Left ventricle myocardium inferior (tissue), 1 donor: ENCODE measurements around the gene GRPEL2. TPM values are rescaled to one million over a fixed set of nuclear protein-coding genes. Genes with fewer than 3 reads are reported as not detected.

Experiments
- DNase-seq: peaks from one replicate; pipeline ENCODE4 v3.0.0-alpha.2; 2020
- H3K27ac ChIP-seq: fragments of 200-600 bp; replicated peaks from 2 replicates; pipeline ENCODE4 v1.8.0; 2021
- H3K27me3 ChIP-seq: fragments of 200-600 bp; 2 replicates; pipeline ENCODE4 v1.8.0; 2021; ENCODE audit warnings: low read depth
- H3K36me3 ChIP-seq: fragments of 200-600 bp; 2 replicates; pipeline ENCODE4 v1.8.0; 2021
- H3K4me1 ChIP-seq: fragments of 200-600 bp; 2 replicates; pipeline ENCODE4 v1.8.0; 2021
- H3K4me3 ChIP-seq: fragments of 200-600 bp; 2 replicates; pipeline ENCODE4 v1.8.0; 2021; ENCODE audit warnings: mild to moderate bottlenecking, moderate library complexity
- H3K9me3 ChIP-seq: fragments of 200-600 bp; replicated peaks from 2 replicates; pipeline ENCODE4 v1.8.0; 2021
- intact Hi-C: fragments of 100-400 bp; cut with micrococcal nuclease; formaldehyde crosslinking; loops from one replicate; pipeline ENCODE4 v1.11.0; 2022
- total RNA-seq: library from RNA; stranded (reverse); fragmentation: NEBNext Ultra II Directional; extraction: Animal tissue kit (Norgen Biotek cat#: 25700); gene quantifications from one replicate; pipeline ENCODE4 v1.2.1, GENCODE V29; 2021
- TF ChIP-seq, protein P1 (sequence below): fragments of 200-600 bp; IDR thresholded peaks from 2 replicates; pipeline ENCODE4 v1.8.0; 2021; ENCODE audit warnings: antibody characterized with exemption, mild to moderate bottlenecking, borderline replicate concordance
- donor health status: DM: no; HTN: yes; CAD: no; lungs with severe emphysema.

GRPEL2 gene
- total RNA-seq, 1 donor from 2014 or later = 7.6 TPM

DNA sequence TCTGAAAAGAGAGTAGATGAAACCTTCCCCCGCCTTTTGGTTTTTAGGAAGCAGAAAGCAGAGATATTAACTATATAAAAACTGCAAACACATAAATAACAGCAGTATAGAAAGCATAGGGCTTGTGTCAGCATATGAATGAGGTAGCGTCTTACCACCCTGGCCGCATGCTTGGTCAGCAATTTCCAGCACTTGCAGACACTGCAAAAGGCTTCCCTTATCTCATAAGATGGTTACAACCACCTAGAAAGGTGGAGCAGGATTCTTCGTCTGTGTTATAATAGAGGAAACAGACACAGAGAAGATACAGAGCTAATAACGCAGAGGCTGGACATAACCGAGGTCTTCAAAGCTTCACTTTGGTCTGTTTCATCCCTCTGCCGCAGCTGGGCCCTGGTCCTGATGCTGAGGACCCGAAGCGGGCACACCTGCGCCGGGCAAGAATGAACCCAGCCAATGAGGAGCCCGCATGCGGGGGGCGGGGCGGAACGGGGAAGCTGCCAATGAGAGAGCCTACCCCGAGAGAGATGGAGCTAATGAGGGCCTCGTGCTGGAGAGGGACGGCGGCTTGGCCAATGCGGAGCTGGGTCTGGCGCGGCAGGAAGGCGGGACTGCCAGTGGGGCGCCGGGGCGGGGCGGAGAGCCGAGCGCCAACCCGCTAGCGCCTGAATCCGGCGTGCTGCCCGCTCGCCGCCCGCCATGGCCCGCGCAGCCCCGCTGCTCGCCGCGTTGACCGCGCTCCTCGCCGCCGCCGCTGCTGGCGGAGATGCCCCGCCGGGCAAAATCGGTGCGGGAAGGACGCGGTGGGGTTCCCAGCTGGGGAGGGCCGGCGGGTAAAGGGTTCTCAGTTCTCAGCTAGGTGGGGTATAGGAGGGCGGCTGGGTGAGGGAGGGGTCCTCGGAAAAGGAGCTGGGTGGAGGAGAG lies 12.3 kb downstream of the GRPEL2 start, which contains the start of gene PCYOX1L:
Gene PCYOX1L, plus strand, starts transcription at position 677 of the 924 bp plus-strand sequence. Its CDS starts 23 bp downstream, at position 700.
- Histone ChIP-seq H3K9me3 (no peaks in the 10 kb centered on the region), H3K4me1 (peaks cover 19% of the 10 kb centered on the region), H3K27me3 (no peaks in the 10 kb centered on the region), H3K4me3 (peak within 1 kb of the TSS; percentile 90), H3K36me3 (peaks cover 23% of the 10 kb centered on the region), H3K27ac (peak within 1 kb of the TSS; percentile 78)
- DNase-seq = peak; percentile 99
- TF ChIP-seq, protein P1, sequence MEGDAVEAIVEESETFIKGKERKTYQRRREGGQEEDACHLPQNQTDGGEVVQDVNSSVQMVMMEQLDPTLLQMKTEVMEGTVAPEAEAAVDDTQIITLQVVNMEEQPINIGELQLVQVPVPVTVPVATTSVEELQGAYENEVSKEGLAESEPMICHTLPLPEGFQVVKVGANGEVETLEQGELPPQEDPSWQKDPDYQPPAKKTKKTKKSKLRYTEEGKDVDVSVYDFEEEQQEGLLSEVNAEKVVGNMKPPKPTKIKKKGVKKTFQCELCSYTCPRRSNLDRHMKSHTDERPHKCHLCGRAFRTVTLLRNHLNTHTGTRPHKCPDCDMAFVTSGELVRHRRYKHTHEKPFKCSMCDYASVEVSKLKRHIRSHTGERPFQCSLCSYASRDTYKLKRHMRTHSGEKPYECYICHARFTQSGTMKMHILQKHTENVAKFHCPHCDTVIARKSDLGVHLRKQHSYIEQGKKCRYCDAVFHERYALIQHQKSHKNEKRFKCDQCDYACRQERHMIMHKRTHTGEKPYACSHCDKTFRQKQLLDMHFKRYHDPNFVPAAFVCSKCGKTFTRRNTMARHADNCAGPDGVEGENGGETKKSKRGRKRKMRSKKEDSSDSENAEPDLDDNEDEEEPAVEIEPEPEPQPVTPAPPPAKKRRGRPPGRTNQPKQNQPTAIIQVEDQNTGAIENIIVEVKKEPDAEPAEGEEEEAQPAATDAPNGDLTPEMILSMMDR = no peak
- intact Hi-C loops = no loop called here

DNA sequence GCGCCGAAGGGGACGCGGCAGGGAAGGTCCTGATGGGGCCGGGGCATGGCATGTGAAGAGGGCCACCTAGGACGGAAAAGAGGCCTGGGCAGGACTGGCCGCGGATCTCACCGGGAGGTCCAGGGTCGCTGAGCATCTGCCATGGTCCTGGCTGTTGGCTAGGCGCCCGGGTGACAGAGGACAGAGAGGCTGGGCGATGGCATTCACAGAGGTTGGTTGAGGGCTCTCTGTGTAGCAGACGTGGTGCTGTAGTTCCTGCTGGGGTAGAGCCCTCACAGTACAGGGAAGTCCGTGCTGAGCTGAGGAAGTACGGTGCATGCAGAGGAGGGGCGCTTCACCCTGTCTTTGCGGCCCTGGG lies 13.0 kb downstream of the GRPEL2 start:
- Histone ChIP-seq H3K4me3 (peak overlapping the region; percentile 90), H3K9me3 (no peaks in the 10 kb centered on the region), H3K36me3 (peaks cover 19% of the 10 kb centered on the region), H3K27me3 (no peaks in the 10 kb centered on the region), H3K4me1 (peaks cover 17% of the 10 kb centered on the region), H3K27ac (peak overlapping the region; percentile 78)
- TF ChIP-seq, protein P1 = no peak
- intact Hi-C loops = no loop called here
- DNase-seq = peak; percentile 42

DNA sequence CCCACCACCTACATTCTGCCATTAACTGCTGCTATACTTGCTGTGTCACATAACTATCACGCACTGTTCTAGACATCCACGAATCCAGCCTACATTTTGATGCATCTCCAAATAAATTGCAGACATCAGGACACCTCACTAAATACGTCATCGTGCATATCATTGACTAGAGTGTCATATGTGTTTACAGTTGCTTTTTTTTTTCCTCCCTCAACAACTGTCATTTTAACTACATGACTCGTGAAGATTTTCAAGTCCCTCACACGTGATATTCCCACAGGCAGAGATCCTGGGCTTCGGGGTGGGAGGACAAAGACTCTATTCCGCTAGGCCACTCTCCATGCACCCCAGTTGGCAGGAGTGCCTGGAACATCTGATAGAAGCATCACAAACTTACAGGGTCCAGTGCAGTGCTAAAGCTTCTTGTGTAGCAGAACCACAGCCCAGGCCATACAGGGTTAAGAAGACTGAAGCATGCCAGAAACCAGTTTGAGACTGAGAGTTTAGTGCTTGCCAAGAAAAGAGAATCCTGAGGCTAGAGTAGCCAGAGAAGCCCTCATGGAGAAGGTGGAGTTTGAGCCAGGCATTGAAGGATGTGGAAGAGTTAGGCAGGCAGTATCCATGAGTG lies 13.7 kb downstream of the GRPEL2 start:
- no peak overlapping the region for H3K27ac ChIP-seq
- H3K27me3 ChIP-seq = no peaks in the 10 kb centered on the region
- H3K4me1 ChIP-seq = peaks cover 17% of the 10 kb centered on the region
- TF ChIP-seq, protein P1 = no peak
- no peaks in the 10 kb centered on the region for H3K9me3 ChIP-seq
- DNase-seq = no peak
- intact Hi-C loops = no loop called here
- peaks cover 12% of the 10 kb centered on the region for H3K36me3 ChIP-seq
- no peak overlapping the region for H3K4me3 ChIP-seq

DNA sequence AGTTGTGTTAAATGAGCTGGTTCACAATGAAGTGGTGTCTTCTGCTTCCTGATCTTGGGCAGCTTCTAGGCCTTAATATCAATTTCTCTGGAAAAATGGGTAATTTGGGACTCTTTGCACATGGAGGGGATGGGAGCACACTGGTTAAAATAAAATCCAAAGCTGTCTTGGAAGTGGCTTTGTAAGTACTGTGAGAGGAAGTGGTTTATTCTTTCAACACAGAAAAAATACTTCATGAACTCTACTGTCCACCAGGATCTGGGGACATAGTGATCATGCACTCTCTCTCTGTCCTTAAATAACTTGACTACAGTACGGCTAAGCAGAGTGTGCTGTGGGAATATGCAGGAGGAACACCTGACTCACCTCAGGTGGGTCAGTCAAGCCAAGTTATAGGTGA lies 15.0 kb downstream of the GRPEL2 start:
- intact Hi-C loops = no loop called here
- H3K27me3 ChIP-seq = no peaks in the 10 kb centered on the region
- DNase-seq = no peak
- peaks cover 17% of the 10 kb centered on the region for H3K4me1 ChIP-seq
- H3K4me3 ChIP-seq = no peak overlapping the region
- no peak overlapping the region for H3K27ac ChIP-seq
- TF ChIP-seq, protein P1 = no peak
- no peaks in the 10 kb centered on the region for H3K9me3 ChIP-seq
- H3K36me3 ChIP-seq = no peaks in the 10 kb centered on the region

DNA sequence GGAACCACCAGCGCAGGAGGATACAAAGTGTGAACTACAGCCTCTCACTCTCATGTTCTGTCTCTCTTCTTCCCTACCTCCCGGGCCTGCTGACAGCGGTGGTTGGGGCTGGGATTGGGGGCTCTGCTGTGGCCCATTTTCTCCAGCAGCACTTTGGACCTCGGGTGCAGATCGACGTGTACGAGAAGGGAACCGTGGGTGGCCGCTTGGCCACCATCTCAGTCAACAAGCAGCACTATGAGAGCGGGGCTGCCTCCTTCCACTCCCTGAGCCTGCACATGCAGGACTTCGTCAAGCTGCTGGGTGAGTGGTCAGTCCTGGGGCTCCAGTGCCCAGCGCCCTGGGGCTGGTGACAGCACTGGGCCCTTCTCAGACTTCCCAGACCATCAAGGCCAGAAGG lies 17.2 kb downstream of the GRPEL2 start:
- no peak overlapping the region for H3K4me3 ChIP-seq
- no peaks in the 10 kb centered on the region for H3K36me3 ChIP-seq
- H3K27ac ChIP-seq = no peak overlapping the region
- H3K4me1 ChIP-seq = peaks cover 13% of the 10 kb centered on the region
- H3K9me3 ChIP-seq = no peaks in the 10 kb centered on the region
- no peak for DNase-seq
- H3K27me3 ChIP-seq = no peaks in the 10 kb centered on the region
- intact Hi-C loops = no loop called here
- TF ChIP-seq, protein P1 = no peak
